ENCODE results near the gene DNASE1L1.

Gene DNASE1L1

GRCh38 chrX:154436374-154436982 lies 27.4 kb upstream of the DNASE1L1 start:
- peak; percentile 52 for DNase-seq

GRCh38 chrX:154435171-154435733 lies 26.2 kb upstream of the DNASE1L1 start:
- no peak for DNase-seq

GRCh38 chrX:154434394-154435168 lies 25.5 kb upstream of the DNASE1L1 start:
- DNase-seq = no peak

GRCh38 chrX:154433605-154434004 lies 24.6 kb upstream of the DNASE1L1 start:
- DNase-seq = no peak

- no peak for DNase-seq
Observed at GRCh38 chrX:154432210-154432609, 23.2 kb upstream of the DNASE1L1 start.

- no peak for DNase-seq
Observed at GRCh38 chrX:154431341-154431740, 22.3 kb upstream of the DNASE1L1 start.

GRCh38 chrX:154430916-154431315 lies 21.9 kb upstream of the DNASE1L1 start:
- DNase-seq = no peak

GRCh38 chrX:154430479-154430878 lies 21.4 kb upstream of the DNASE1L1 start:
- DNase-seq = no peak

- no peak for DNase-seq
Observed at GRCh38 chrX:154429711-154430110, 20.7 kb upstream of the DNASE1L1 start.

GRCh38 chrX:154428176-154429171 lies 19.4 kb upstream of the DNASE1L1 start, which contains the start of gene ATP6AP1:
TSS of gene ATP6AP1 (plus strand) at chrX:154428677. CDS start at chrX:154428693, 16 bp downstream.
- peak; percentile 88 for DNase-seq

GRCh38 chrX:154426916-154427770 lies 18.1 kb upstream of the DNASE1L1 start:
- DNase-seq = no peak

GRCh38 chrX:154420402-154420756 lies 11.3 kb upstream of the DNASE1L1 start:
- no peak for DNase-seq

GRCh38 chrX:154419688-154420401 lies 10.8 kb upstream of the DNASE1L1 start:
- DNase-seq = no peak

- no peak for DNase-seq
Observed at GRCh38 chrX:154419189-154419588, 10.1 kb upstream of the DNASE1L1 start.

GRCh38 chrX:154417157-154417556 lies 8.1 kb upstream of the DNASE1L1 start:
- DNase-seq = no peak

- DNase-seq = no peak
Observed at GRCh38 chrX:154413142-154413541, 4.1 kb upstream of the DNASE1L1 start.

- no peak for DNase-seq
Observed at GRCh38 chrX:154412468-154412867, 3.4 kb upstream of the DNASE1L1 start.

GRCh38 chrX:154411981-154412340 lies 2.9 kb upstream of the DNASE1L1 start:
- DNase-seq = peak; percentile 59

- no peak for DNase-seq
Observed at GRCh38 chrX:154408659-154409221, 314 bp downstream of the DNASE1L1 start.

- no peak for DNase-seq
Observed at GRCh38 chrX:154404625-154405192, 4.3 kb downstream of the DNASE1L1 start.

- no peak for DNase-seq
Observed at GRCh38 chrX:154403858-154404257, 5.2 kb downstream of the DNASE1L1 start.

Data from stimulated activated CD4-positive, alpha-beta T cell treated with anti-CD3 and anti-CD28 coated beads, Interleukin-4, amount 100 ng/mL, for 24 hours (primary cell).